Trophoblast cell (in vitro differentiated cells and primary cell): Measurements from ENCODE around the gene BPIFA2.

ENCODE experiments used
- DNase-seq, 2 donors: peaks; one replicate each; pipeline ENCODE4 v3.0.0-alpha.2; 2016
- H2AFZ ChIP-seq: 2 replicates; pipeline ENCODE4 v1.6.1; 2013; ENCODE audit warnings: low read length, moderate library complexity, mild to moderate bottlenecking; ENCODE audit not compliant: insufficient read depth, poor library complexity
- H2AK5ac ChIP-seq: 2 replicates; pipeline ENCODE4 v1.6.1; 2013; ENCODE audit warnings: mild to moderate bottlenecking, low read length
- H2BK120ac ChIP-seq: 2 replicates; pipeline ENCODE4 v1.6.1; 2013; ENCODE audit warnings: low read length, mild to moderate bottlenecking, moderate library complexity; ENCODE audit not compliant: insufficient read depth, poor library complexity
- H2BK12ac ChIP-seq: 2 replicates; pipeline ENCODE4 v1.6.1; 2013; ENCODE audit warnings: mild to moderate bottlenecking, low read length, moderate library complexity
- H2BK5ac ChIP-seq: 2 replicates; pipeline ENCODE4 v1.6.1; 2013; ENCODE audit warnings: low read length, low read depth, moderate library complexity, mild to moderate bottlenecking; ENCODE audit not compliant: poor library complexity
- H3K14ac ChIP-seq: 2 replicates; pipeline ENCODE4 v1.6.1; 2013; ENCODE audit warnings: mild to moderate bottlenecking, low read length
- H3K18ac ChIP-seq: 2 replicates; pipeline ENCODE4 v1.6.1; 2013; ENCODE audit warnings: mild to moderate bottlenecking, low read length
- H3K23ac ChIP-seq: 2 replicates; pipeline ENCODE4 v1.6.1; 2013; ENCODE audit warnings: low read length
- H3K27ac ChIP-seq: 2 replicates; pipeline ENCODE4 v1.5.1; 2013; ENCODE audit warnings: low read depth, mild to moderate bottlenecking, inconsistent platforms, low read length, moderate library complexity
- H3K27me3 ChIP-seq: 2 replicates; pipeline ENCODE4 v1.6.1; 2013; ENCODE audit warnings: inconsistent platforms, mild to moderate bottlenecking, low read length, moderate library complexity; ENCODE audit not compliant: insufficient read depth
- H3K36me3 ChIP-seq, 2 experiments: 1 replicate in 1 of 2; 2 replicates in 1 of 2; pipeline ENCODE4 v1.6.1; 2013; ENCODE audit warnings: low read length in 2 of 2, mild to moderate bottlenecking in 2 of 2, moderate library complexity in 1 of 2; ENCODE audit not compliant: insufficient read depth in 2 of 2, control insufficient read depth in 1 of 2
- H3K4ac ChIP-seq: 2 replicates; pipeline ENCODE4 v1.6.1; 2013; ENCODE audit warnings: low read depth, mild to moderate bottlenecking, low read length, moderate library complexity
- H3K4me1 ChIP-seq, 2 experiments: 1 replicate in 1 of 2; 2 replicates in 1 of 2; pipeline ENCODE4 v1.6.1; 2013; ENCODE audit warnings: low read length in 2 of 2, mild to moderate bottlenecking in 2 of 2, moderate library complexity in 1 of 2; ENCODE audit not compliant: insufficient read depth in 2 of 2, control insufficient read depth in 1 of 2
- H3K4me2 ChIP-seq: 2 replicates; pipeline ENCODE4 v1.6.1; 2013; ENCODE audit warnings: inconsistent platforms, mild to moderate bottlenecking, low read length, moderate library complexity
- H3K4me3 ChIP-seq: 2 replicates; pipeline ENCODE4 v1.5.1; 2013; ENCODE audit warnings: mild to moderate bottlenecking, low read depth, low read length, inconsistent platforms
- H3K79me1 ChIP-seq: one replicate; pipeline ENCODE4 v1.6.1; 2013; ENCODE audit warnings: low read length
- H3K79me2 ChIP-seq: 2 replicates; pipeline ENCODE4 v1.6.1; 2013; ENCODE audit warnings: low read length, mild to moderate bottlenecking; ENCODE audit not compliant: control insufficient read depth, insufficient read depth, poor library complexity
- H3K9ac ChIP-seq: 2 replicates; pipeline ENCODE4 v1.6.1; 2013; ENCODE audit warnings: mild to moderate bottlenecking, low read length
- H3K9me3 ChIP-seq: 2 replicates; pipeline ENCODE4 v1.6.1; 2013; ENCODE audit warnings: low read depth, mild to moderate bottlenecking, control low read depth, inconsistent platforms, low read length; ENCODE audit not compliant: insufficient read depth
- H4K12ac ChIP-seq: 2 replicates; pipeline ENCODE4 v1.6.1; 2013; ENCODE audit warnings: low read depth, mild to moderate bottlenecking, low read length, moderate library complexity
- H4K8ac ChIP-seq: 2 replicates; pipeline ENCODE4 v1.6.1; 2013; ENCODE audit warnings: low read depth, mild to moderate bottlenecking, low read length, moderate library complexity
- H4K91ac ChIP-seq: one replicate; pipeline ENCODE4 v1.6.1; 2013; ENCODE audit warnings: low read depth, mild to moderate bottlenecking, low read length, moderate library complexity
- WGBS: extraction: QIAGEN DNeasy Blood & Tissue Kit; methylation state at CpG from one replicate; pipeline ENCODE4 v1.1.7; 2013; ENCODE audit warnings: missing lambda C conversion rate; ENCODE audit not compliant: insufficient read length, insufficient coverage; ENCODE audit errors: extremely low coverage; 5-methylcytosine and 5-hydroxymethylcytosine counted together

The BPIFA2 gene

GRCh38 chr20:33154252-33154651 is 13.7 kb upstream of the BPIFA2 start:
- Histone ChIP-seq H2BK12ac (no peak overlapping the region), H3K4me1 (no peaks in the 10 kb centered on the region), H3K79me1 (no peaks in the 10 kb centered on the region), H4K91ac (no peak overlapping the region), H2BK120ac (no peak overlapping the region), H2AFZ (no peak overlapping the region), H3K9ac (no peak overlapping the region), H3K4me3 (no peak overlapping the region), H4K12ac (no peak overlapping the region), H3K79me2 (no peaks in the 10 kb centered on the region), H3K14ac (no peak overlapping the region), H2AK5ac (no peak overlapping the region), H3K27ac (no peak overlapping the region), H3K18ac (no peak overlapping the region), H3K27me3 (no peaks in the 10 kb centered on the region), H3K4me2 (no peak overlapping the region), H3K9me3 (peaks cover 2% of the 10 kb centered on the region), H3K4ac (no peak overlapping the region), H3K36me3 (no peaks in the 10 kb centered on the region), H3K23ac (no peak overlapping the region), H4K8ac (no peak overlapping the region), H2BK5ac (no peak overlapping the region)
- no CpG with 5 or more reads among the region's 6 CpGs for WGBS
- DNase-seq: no peak

GRCh38 chr20:33158637-33159385 is 9.1 kb upstream of the BPIFA2 start:
- no peak overlapping the region for H3K27ac ChIP-seq
- no peak overlapping the region for H2AFZ ChIP-seq
- peaks cover 2% of the 10 kb centered on the region for H3K9me3 ChIP-seq
- no peak overlapping the region for H3K14ac ChIP-seq
- H3K27me3 ChIP-seq: no peaks in the 10 kb centered on the region
- H3K18ac ChIP-seq: no peak overlapping the region
- H2BK120ac ChIP-seq: no peak overlapping the region
- no peaks in the 10 kb centered on the region for H3K79me2 ChIP-seq
- H3K9ac ChIP-seq: no peak overlapping the region
- no peaks in the 10 kb centered on the region for H3K36me3 ChIP-seq
- H3K79me1 ChIP-seq: no peaks in the 10 kb centered on the region
- no peak for DNase-seq
- no peak overlapping the region for H4K91ac ChIP-seq
- no peak overlapping the region for H4K8ac ChIP-seq
- H4K12ac ChIP-seq: no peak overlapping the region
- no peak overlapping the region for H3K4me3 ChIP-seq
- no peak overlapping the region for H2BK12ac ChIP-seq
- no peak overlapping the region for H2BK5ac ChIP-seq
- no peak overlapping the region for H3K23ac ChIP-seq
- no peak overlapping the region for H3K4ac ChIP-seq
- no CpG with 5 or more reads among the region's 9 CpGs for WGBS
- no peak overlapping the region for H2AK5ac ChIP-seq
- H3K4me2 ChIP-seq: no peak overlapping the region
- no peaks in the 10 kb centered on the region for H3K4me1 ChIP-seq

DNA sequence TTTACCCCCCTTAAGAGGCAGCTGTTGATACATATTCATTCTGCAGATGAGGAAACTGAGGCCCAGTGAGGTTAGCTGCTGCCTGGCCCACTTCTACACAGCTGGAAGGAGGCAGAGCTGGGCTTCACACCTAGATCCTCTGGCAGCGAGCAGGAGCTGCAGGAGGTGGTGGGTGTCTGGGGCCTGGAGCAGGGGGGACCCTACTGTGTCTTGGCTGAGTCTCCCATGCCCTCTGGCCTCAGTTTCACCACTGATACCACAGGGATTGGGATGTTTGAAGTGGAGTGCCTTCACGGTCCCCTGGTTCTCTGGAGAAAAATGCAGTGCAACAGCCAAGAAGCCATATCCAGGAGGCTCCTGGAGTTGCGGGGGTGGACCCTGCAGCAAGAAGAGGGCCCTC is 8.2 kb upstream of the BPIFA2 start:
- Histone ChIP-seq H3K4me1 (no peaks in the 10 kb centered on the region), H3K27ac (no peak overlapping the region), H3K4me2 (no peak overlapping the region), H2BK120ac (no peak overlapping the region), H4K8ac (no peak overlapping the region), H3K14ac (no peak overlapping the region), H3K36me3 (no peaks in the 10 kb centered on the region), H4K12ac (no peak overlapping the region), H3K79me1 (no peaks in the 10 kb centered on the region), H3K79me2 (no peaks in the 10 kb centered on the region), H3K9ac (no peak overlapping the region), H3K9me3 (peaks cover 2% of the 10 kb centered on the region), H3K27me3 (no peaks in the 10 kb centered on the region), H3K4me3 (no peak overlapping the region), H2AK5ac (no peak overlapping the region), H4K91ac (no peak overlapping the region), H3K23ac (no peak overlapping the region), H2BK5ac (no peak overlapping the region), H2BK12ac (no peak overlapping the region), H3K4ac (no peak overlapping the region), H3K18ac (no peak overlapping the region), H2AFZ (no peak overlapping the region)
- no peak for DNase-seq
- WGBS: no CpG with 5 or more reads among the region's 3 CpGs

DNA sequence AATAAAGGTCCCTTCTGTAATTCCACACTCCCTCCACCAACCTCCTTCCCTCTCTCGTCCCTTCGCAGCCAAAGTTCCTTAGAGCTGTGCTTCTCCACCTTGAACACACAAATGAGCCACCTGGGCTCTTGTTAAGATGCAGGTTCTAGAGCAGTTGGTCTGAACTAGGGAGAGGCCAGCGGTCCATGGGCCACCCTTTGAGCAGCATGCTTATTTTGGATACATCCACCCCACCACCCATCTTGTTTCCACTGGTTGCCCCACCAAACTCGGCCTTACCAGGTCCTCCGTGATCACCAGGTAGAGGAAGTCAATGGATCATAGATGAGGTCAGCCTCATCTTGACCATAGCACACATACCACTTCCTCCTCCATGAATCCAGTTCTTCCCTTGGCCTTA is 7.3 kb upstream of the BPIFA2 start:
- H4K12ac ChIP-seq: no peak overlapping the region
- no peak overlapping the region for H3K4me3 ChIP-seq
- no peak overlapping the region for H2BK120ac ChIP-seq
- no peak overlapping the region for H3K4me2 ChIP-seq
- H3K14ac ChIP-seq: no peak overlapping the region
- H4K8ac ChIP-seq: no peak overlapping the region
- H3K18ac ChIP-seq: no peak overlapping the region
- no peak overlapping the region for H2BK12ac ChIP-seq
- H3K27me3 ChIP-seq: no peaks in the 10 kb centered on the region
- H3K36me3 ChIP-seq: no peaks in the 10 kb centered on the region
- no peak overlapping the region for H3K4ac ChIP-seq
- no CpG with 5 or more reads among the region's 5 CpGs for WGBS
- H2AK5ac ChIP-seq: no peak overlapping the region
- DNase-seq: no peak
- H3K4me1 ChIP-seq: no peaks in the 10 kb centered on the region
- peaks cover 2% of the 10 kb centered on the region for H3K9me3 ChIP-seq
- no peak overlapping the region for H4K91ac ChIP-seq
- H3K9ac ChIP-seq: no peak overlapping the region
- no peak overlapping the region for H2BK5ac ChIP-seq
- H3K79me1 ChIP-seq: no peaks in the 10 kb centered on the region
- no peak overlapping the region for H2AFZ ChIP-seq
- H3K23ac ChIP-seq: no peak overlapping the region
- H3K79me2 ChIP-seq: no peaks in the 10 kb centered on the region
- H3K27ac ChIP-seq: no peak overlapping the region
